B cell (primary cell): Measurements from ENCODE around the gene APBA2.

Experiments used
- CTCF ChIP-seq: fragments of 200-600 bp; IDR thresholded peaks from one replicate; pipeline ENCODE4 v1.8.0; 2022; ENCODE audit warnings: antibody characterized with exemption, mild to moderate bottlenecking
- EZH2 ChIP-seq: IDR thresholded peaks from 2 replicates; pipeline ENCODE4 v1.6.1; 2012; ENCODE audit warnings: borderline replicate concordance, low read depth, mild to moderate bottlenecking, moderate library complexity, low read length; ENCODE audit not compliant: insufficient read depth, poor library complexity, severe bottlenecking

GRCh38 chr15:29058903-29059539, 173.2 kb downstream of the APBA2 start:
- TF ChIP-seq CTCF (no peak), EZH2 (no peak)
